ENCODE results near the gene SLC12A7. TPM values are rescaled to one million over a fixed set of nuclear protein-coding genes. Genes with fewer than 3 reads are reported as not detected.

Gene SLC12A7
- total RNA-seq, 1 experiment from 2014 or later = 30.8 TPM

DNA sequence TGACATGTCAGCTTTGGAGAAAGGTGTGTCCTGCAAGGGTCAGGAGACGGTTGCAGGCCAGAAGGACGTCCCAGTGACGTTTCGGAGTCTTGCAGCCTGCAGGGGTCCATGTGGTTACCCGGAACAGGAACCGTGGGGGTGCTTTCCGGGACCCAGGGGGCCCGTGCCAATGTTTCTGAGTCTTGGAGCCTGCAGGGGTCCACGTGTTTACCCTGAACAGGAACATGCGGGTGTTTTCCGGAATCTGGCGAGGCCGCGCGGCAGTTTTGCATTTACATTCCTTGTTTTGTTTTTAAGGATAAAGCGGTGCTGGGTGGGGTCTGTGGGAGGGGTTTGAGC, 72.7 kb downstream of the SLC12A7 start:
- Histone ChIP-seq H2BK120ac (ENCODE audit: low read depth, low read length, poor library complexity, severe bottlenecking) (no peak overlapping the region), H3K9me3 (ENCODE audit: control insufficient read depth, low read depth, low read length) (peaks cover 8% of the 10 kb centered on the region), H3K79me2 (ENCODE audit: insufficient read depth, low read length) (no peaks in the 10 kb centered on the region), H2BK12ac (ENCODE audit: insufficient read length, low read depth, low read length) (no peak overlapping the region), H3K4me1 (ENCODE audit: insufficient read depth, low read length) (no peaks in the 10 kb centered on the region), H3K23me2 (ENCODE audit: insufficient read length, low read depth, low read length, poor library complexity, severe bottlenecking) (no peaks in the 10 kb centered on the region), H2BK20ac (ENCODE audit: low read depth, low read length, poor library complexity, severe bottlenecking) (no peak overlapping the region), H3K18ac (ENCODE audit: insufficient read length, low read depth, low read length) (no peak overlapping the region), H3K56ac (ENCODE audit: insufficient read length, low read depth, low read length) (no peak overlapping the region), H4K91ac (ENCODE audit: insufficient read length, low read depth, low read length) (no peak overlapping the region), H2BK15ac (ENCODE audit: low read depth, low read length) (no peak overlapping the region), H4K20me1 (ENCODE audit: control insufficient read depth, insufficient read depth, insufficient read length) (no peaks in the 10 kb centered on the region), H3K23ac (ENCODE audit: insufficient read length, low read depth, low read length) (no peak overlapping the region), H3K27me3 (ENCODE audit: insufficient read depth, low read length) (no peaks in the 10 kb centered on the region), H2AK5ac (ENCODE audit: insufficient read length, low read length) (no peak overlapping the region), H4K5ac (ENCODE audit: insufficient read length, low read depth, low read length) (no peak overlapping the region), H3K9ac (ENCODE audit: extremely low read depth, insufficient read length, low read length) (no peak overlapping the region), H3K4ac (ENCODE audit: low read depth, low read length) (no peak overlapping the region), H2AFZ (ENCODE audit: low read length) (no peak overlapping the region), H3K27ac (ENCODE audit: insufficient read length, low read depth, low read length) (no peak overlapping the region), H3K4me2 (ENCODE audit: insufficient read depth, insufficient read length, low read length) (no peak overlapping the region), H4K8ac (replicated peaks; ENCODE audit: insufficient read length, low read depth, low read length) (no peak overlapping the region), H2BK5ac (ENCODE audit: insufficient read length, low read length) (no peak overlapping the region), H3K79me1 (ENCODE audit: insufficient read depth, low read depth, low read length, poor library complexity, severe bottlenecking) (no peaks in the 10 kb centered on the region), H3T11ph (ENCODE audit: low read length) (no peak overlapping the region), H3K14ac (ENCODE audit: insufficient read depth, low read length) (no peak overlapping the region)
- Mint-ChIP-seq H3K4me1 (peaks cover 5 to 6% of the 10 kb centered on the region in 2 experiments; a peak in 3 of 4 replicates), H3K27ac (no peak overlapping the region), H3K27me3 (ENCODE audit: low read depth) (peaks cover 6% of the 10 kb centered on the region; the same call in 1 of the 2 replicates), H3K4me3 (no peak overlapping the region), H3K9me3 (peaks cover 43% of the 10 kb centered on the region in 2 experiments), H3K36me3 (ENCODE audit: insufficient read depth in 1 of 3, low read depth in 3 of 3) (peaks cover 9 to 29% (median 19%) of the 10 kb centered on the region in 3 experiments)
- DNase-seq = no peak
- TF ChIP-seq, protein P1, sequence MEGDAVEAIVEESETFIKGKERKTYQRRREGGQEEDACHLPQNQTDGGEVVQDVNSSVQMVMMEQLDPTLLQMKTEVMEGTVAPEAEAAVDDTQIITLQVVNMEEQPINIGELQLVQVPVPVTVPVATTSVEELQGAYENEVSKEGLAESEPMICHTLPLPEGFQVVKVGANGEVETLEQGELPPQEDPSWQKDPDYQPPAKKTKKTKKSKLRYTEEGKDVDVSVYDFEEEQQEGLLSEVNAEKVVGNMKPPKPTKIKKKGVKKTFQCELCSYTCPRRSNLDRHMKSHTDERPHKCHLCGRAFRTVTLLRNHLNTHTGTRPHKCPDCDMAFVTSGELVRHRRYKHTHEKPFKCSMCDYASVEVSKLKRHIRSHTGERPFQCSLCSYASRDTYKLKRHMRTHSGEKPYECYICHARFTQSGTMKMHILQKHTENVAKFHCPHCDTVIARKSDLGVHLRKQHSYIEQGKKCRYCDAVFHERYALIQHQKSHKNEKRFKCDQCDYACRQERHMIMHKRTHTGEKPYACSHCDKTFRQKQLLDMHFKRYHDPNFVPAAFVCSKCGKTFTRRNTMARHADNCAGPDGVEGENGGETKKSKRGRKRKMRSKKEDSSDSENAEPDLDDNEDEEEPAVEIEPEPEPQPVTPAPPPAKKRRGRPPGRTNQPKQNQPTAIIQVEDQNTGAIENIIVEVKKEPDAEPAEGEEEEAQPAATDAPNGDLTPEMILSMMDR (conservative IDR thresholded peaks at IDR 0.05) = no peak
- WGBS (ENCODE audit: extremely low coverage, insufficient read length, low lambda C conversion rate) = no CpG with 5 or more reads among the region's 16 CpGs

Data from H9 (cell line).